HUES48 (cell line): ENCODE data around the gene CARNS1.

Experiments used
- H3K27ac ChIP-seq: one replicate; pipeline ENCODE4 v1.7.0; 2013; ENCODE audit warnings: low read depth, low read length, inconsistent platforms
- H3K27me3 ChIP-seq: 2 replicates; pipeline ENCODE4 v1.6.1; 2013; ENCODE audit warnings: mild to moderate bottlenecking, low read length; ENCODE audit not compliant: control insufficient read depth, insufficient read depth
- H3K36me3 ChIP-seq: 2 replicates; pipeline ENCODE4 v1.6.1; 2013; ENCODE audit warnings: low read length; ENCODE audit not compliant: control insufficient read depth, insufficient read depth
- H3K4me1 ChIP-seq: 2 replicates; pipeline ENCODE4 v1.6.1; 2013; ENCODE audit warnings: mild to moderate bottlenecking, low read length; ENCODE audit not compliant: control insufficient read depth, insufficient read depth
- H3K4me3 ChIP-seq: 2 replicates; pipeline ENCODE4 v1.5.1; 2013; ENCODE audit warnings: mild to moderate bottlenecking, low read depth, low read length
- H3K9ac ChIP-seq: 2 replicates; pipeline ENCODE4 v1.6.1; 2013; ENCODE audit warnings: mild to moderate bottlenecking, low read depth, low read length, moderate library complexity
- H3K9me3 ChIP-seq: 2 replicates; pipeline ENCODE4 v1.6.1; 2013; ENCODE audit warnings: low read length; ENCODE audit not compliant: control insufficient read depth, insufficient read depth

CARNS1 gene

GRCh38 chr11:67406420-67406968 lies 9.0 kb upstream of the CARNS1 start:
- no peaks in the 10 kb centered on the region for H3K36me3 ChIP-seq
- no peaks in the 10 kb centered on the region for H3K27me3 ChIP-seq
- no peak overlapping the region for H3K9ac ChIP-seq
- no peaks in the 10 kb centered on the region for H3K9me3 ChIP-seq
- peaks cover 12% of the 10 kb centered on the region for H3K4me1 ChIP-seq
- no peak overlapping the region for H3K27ac ChIP-seq
- H3K4me3 ChIP-seq: no peak overlapping the region

DNA sequence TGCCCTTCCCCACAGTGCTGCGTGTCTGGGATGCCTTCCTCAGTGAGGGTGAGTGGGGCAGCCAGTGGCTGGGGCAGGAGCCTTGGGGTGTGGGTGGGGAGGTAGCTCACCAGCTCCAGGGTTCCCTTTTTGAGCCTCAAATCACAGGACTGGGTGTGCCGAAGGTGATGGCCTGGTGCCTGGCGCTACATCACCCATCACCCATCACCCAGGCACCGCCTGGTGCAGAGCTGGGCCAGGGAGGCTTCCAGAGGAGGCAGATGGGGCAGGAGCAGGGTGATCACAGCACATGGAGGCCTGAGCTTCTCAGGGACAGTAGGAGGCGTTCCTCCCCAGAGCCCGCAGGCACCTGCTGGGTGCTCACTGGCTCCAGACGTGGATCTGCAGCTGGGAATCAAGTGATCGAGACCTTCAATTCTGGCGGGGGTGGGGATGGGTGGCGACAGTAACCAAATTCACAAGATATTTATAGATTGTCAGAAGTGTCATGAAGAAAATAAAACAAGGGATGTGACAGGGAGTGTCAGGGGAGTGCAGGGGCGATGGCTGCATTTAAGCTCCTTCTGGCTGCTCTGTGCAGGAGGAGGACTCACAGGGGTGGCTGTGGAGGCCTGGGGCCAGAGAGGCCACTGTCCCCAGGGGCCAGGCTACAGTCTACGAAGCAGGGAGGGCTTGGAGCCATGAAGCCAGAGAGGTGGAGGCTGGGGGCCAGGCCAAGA lies 8.3 kb upstream of the CARNS1 start:
- Histone ChIP-seq H3K36me3 (no peaks in the 10 kb centered on the region), H3K4me3 (no peak overlapping the region), H3K9ac (no peak overlapping the region), H3K4me1 (peaks cover 10% of the 10 kb centered on the region), H3K9me3 (no peaks in the 10 kb centered on the region), H3K27me3 (no peaks in the 10 kb centered on the region; the same call in 1 of the 2 replicates), H3K27ac (no peak overlapping the region)

GRCh38 chr11:67407688-67408163 lies 7.8 kb upstream of the CARNS1 start:
- no peaks in the 10 kb centered on the region for H3K9me3 ChIP-seq
- H3K27me3 ChIP-seq: no peaks in the 10 kb centered on the region; the same call in 1 of the 2 replicates
- no peak overlapping the region for H3K27ac ChIP-seq
- H3K9ac ChIP-seq: no peak overlapping the region
- H3K4me1 ChIP-seq: peaks cover 9% of the 10 kb centered on the region
- no peak overlapping the region for H3K4me3 ChIP-seq
- H3K36me3 ChIP-seq: no peaks in the 10 kb centered on the region

DNA sequence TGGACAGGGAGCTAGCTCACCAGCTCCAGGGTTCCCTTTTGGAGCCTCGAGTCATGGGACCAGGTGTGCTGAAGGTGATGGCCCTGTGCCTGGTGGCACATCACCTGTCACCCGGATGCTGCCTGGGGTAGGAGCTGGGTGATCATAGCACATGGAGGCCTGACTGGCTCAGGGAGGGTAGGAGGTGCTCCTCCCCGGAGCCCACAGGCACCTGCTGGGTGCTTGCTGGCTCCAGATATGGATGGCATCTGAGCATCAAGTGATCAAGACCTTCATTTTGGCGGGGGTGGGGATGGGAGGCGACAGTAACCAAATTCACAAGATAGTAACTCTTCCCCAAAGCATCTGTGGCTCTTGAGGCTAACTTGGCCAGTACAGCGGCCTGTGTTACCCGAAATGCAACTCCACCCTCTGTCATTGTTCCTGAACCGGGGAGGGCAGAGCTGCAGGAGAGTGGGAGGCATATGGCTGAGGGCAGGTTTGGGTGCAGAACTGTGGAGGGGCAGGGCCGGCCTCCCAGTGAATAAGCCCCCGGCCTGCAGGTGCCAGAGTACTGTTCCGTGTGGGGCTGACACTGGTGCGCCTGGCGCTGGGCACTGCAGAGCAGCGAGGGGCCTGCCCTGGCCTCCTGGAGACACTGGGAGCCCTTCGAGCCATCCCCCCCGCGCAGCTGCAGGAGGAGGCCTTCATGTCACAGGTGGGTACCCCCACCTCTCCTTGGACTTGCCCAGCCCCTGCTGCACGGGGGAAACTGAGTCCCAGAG lies 6.9 kb upstream of the CARNS1 start:
- Histone ChIP-seq H3K4me1 (peaks cover 9% of the 10 kb centered on the region), H3K27me3 (no peaks in the 10 kb centered on the region; the same call in none of the 2 replicates), H3K27ac (no peak overlapping the region), H3K36me3 (no peaks in the 10 kb centered on the region), H3K4me3 (no peak overlapping the region), H3K9ac (no peak overlapping the region), H3K9me3 (no peaks in the 10 kb centered on the region)

DNA sequence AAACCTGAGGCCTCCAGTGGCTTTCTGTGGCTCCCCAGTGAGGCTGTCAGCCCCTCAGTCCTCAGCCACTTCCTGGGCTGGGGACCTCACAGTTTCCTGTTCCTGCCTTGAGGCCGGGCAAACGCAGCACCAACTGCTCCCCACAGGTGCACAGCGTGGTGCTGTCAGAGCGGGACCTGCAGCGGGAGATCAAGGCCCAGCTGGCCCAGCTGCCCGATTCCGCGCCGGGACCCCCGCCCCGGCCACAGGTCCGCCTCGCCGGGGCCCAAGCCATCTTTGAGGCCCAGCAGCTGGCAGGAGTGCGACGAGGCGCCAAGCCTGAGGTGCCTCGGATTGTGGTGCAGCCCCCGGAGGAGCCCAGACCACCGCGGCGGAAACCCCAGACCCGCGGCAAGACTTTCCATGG lies 6.2 kb upstream of the CARNS1 start:
- H3K4me1 ChIP-seq: peaks cover 9% of the 10 kb centered on the region
- H3K9ac ChIP-seq: no peak overlapping the region
- no peaks in the 10 kb centered on the region; the same call in none of the 2 replicates for H3K27me3 ChIP-seq
- H3K27ac ChIP-seq: no peak overlapping the region
- no peak overlapping the region for H3K4me3 ChIP-seq
- no peaks in the 10 kb centered on the region for H3K36me3 ChIP-seq
- no peaks in the 10 kb centered on the region for H3K9me3 ChIP-seq

DNA sequence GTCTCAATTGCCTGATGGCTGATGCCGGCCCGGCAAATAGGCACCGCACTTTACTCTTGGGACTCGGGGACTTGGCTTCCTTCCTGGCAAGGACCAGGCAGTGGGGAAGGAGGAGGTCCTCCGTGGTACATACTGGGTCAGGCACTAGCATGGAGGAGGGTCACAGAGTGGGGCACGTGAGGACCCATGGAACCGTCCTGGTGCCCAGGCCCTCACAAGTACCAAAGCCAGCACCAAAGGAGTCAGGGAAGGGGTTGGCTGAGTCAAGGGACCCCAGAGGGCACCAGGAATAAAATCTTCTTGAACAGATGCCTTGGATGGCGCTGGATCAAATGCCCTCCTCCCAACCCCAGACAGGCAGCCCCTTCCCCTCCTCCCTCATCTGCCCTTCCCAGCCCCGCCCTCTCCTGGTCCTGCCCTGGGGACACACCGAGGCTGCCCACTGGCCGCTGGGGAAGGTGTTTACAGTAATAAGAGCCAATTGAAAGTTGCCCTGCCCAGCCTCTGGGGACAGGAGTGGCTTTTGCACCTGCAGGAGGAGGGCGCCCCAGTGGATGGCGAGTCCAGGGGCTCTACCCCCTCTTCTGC lies 5.6 kb upstream of the CARNS1 start:
- Histone ChIP-seq H3K9me3 (no peaks in the 10 kb centered on the region), H3K27ac (no peak overlapping the region), H3K4me1 (peaks cover 9% of the 10 kb centered on the region), H3K27me3 (peaks cover 6% of the 10 kb centered on the region), H3K4me3 (no peak overlapping the region), H3K9ac (no peak overlapping the region), H3K36me3 (no peaks in the 10 kb centered on the region)

DNA sequence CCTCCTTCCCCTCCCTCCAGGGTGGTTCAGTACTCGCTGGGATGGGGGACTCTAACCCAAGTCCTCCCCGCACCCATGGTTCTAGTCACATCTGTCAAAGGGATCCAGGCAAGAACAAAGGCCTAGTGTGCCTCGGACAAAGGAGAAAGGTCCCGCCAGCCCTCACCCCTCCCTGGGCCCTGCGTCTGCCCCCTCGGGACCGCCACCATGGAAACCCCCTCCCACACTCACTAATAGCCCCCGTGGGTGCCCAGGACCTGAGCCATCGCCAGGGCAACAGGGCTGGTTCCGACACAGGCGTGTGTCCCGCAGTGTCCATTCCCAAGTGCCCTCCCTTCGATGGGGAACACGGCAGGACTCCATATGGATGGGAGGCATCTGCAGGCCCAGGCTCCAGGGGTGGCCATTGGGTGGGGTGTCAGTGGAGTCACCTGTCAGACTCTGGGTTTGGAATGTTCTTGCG lies 5.1 kb upstream of the CARNS1 start:
- H3K4me3 ChIP-seq: no peak overlapping the region
- no peak overlapping the region for H3K9ac ChIP-seq
- H3K36me3 ChIP-seq: no peaks in the 10 kb centered on the region
- H3K4me1 ChIP-seq: peaks cover 9% of the 10 kb centered on the region
- H3K9me3 ChIP-seq: no peaks in the 10 kb centered on the region
- H3K27ac ChIP-seq: no peak overlapping the region
- peaks cover 7% of the 10 kb centered on the region for H3K27me3 ChIP-seq

DNA sequence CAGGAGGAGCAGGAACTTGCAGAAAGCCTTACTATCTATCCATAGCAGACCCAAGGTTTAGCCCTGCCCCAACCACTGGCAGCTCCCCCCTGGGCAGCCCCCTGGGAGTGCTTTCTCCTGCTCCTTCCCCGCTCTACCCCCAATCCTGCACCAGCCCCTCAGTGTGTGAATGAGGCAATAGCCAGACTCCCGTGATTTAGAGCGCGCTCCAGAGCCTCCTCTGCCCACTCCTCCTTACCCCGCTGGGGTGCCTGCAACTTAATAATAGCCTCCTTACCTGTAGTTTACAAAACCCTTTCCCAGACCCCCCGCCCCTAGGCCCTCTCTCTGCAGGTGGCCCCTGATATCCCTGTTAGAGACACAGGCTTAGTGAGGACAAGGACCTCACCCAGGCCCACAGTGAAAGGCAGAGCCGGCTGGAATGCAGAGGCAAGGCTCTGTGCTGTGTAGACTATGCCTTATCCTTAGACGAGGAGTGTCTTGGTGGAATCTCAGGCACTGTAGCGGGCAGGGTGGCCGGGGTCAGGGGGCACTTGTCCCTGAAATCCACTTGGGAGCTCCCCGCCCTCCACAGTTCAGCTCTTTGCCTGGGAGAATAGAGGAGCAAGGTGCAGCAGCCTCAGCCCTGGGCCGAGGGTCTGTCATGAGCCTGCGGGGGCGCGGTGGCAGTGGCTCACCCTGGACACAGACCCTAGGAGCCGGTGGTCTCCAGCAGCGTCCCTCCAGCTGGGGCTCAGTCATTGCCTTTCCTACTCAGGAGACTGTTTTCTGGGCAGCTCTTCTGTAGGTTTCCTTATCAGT lies 4.3 kb upstream of the CARNS1 start:
- H3K4me1 ChIP-seq: peaks cover 11% of the 10 kb centered on the region
- H3K27ac ChIP-seq: no peak overlapping the region
- H3K27me3 ChIP-seq: peaks cover 7% of the 10 kb centered on the region
- H3K9me3 ChIP-seq: no peaks in the 10 kb centered on the region
- no peaks in the 10 kb centered on the region for H3K36me3 ChIP-seq
- no peak overlapping the region for H3K9ac ChIP-seq
- no peak overlapping the region for H3K4me3 ChIP-seq

- Histone ChIP-seq H3K27me3 (peaks cover 7% of the 10 kb centered on the region), H3K36me3 (no peaks in the 10 kb centered on the region), H3K4me3 (no peak overlapping the region), H3K9ac (no peak overlapping the region), H3K9me3 (no peaks in the 10 kb centered on the region), H3K27ac (no peak overlapping the region), H3K4me1 (peaks cover 13% of the 10 kb centered on the region)
Observed at GRCh38 chr11:67411785-67412152, 3.7 kb upstream of the CARNS1 start.

DNA sequence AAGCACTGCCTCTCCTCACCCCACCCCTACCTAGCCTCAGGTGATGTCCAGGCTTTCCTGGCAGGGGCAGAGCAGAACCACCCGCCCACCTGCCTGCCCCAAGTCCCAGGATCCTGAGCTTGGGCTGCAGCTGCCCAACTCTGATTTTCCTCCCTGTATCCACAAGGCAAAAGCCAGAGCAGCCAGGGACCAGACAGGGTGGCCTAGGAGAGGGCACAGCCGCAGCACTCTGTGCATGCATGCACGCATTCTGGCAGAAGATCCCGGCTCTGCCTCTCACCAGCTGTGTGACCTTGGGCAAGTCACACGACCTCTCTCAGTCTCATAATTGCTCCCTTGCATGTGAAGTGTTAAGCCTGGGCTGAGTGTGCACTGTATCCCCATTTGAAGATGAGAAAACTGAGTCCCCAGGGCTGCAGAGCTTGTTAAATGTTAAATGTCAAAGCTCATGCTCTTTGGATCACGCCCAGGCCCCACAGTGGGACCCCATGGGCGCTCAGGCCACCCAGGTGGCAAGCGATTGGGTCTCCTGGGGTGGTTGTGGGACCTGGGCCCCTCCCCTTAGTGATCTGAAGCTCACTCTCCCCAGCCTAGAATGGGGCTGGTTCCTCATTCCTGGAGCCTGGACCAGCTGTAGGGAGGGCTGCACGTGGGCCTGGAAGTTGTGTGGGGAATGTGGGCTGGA lies 2.8 kb upstream of the CARNS1 start:
- no peak overlapping the region for H3K9ac ChIP-seq
- H3K27me3 ChIP-seq: peaks cover 7% of the 10 kb centered on the region
- no peaks in the 10 kb centered on the region for H3K9me3 ChIP-seq
- peaks cover 13% of the 10 kb centered on the region for H3K4me1 ChIP-seq
- no peaks in the 10 kb centered on the region for H3K36me3 ChIP-seq
- no peak overlapping the region for H3K4me3 ChIP-seq
- no peak overlapping the region for H3K27ac ChIP-seq
